ENCODE results near the gene TRIP13.

The TRIP13 gene

GRCh38 chr5:878125-878524 is 14.6 kb upstream of the TRIP13 start:
- TF ChIP-seq FOXP2 (optimal IDR thresholded peaks at IDR 0.05; ENCODE audit: borderline replicate concordance, extremely low read depth, extremely low read length, insufficient read depth): no peak
- TF ChIP-seq POLR2AphosphoS5 (IDR thresholded peaks at IDR 0.05; ENCODE audit: low read depth, low read length): no peak
- no peak for TF ChIP-seq SIN3A (IDR thresholded peaks at IDR 0.05; ENCODE audit: borderline replicate concordance, insufficient read depth, low read length)
- TF ChIP-seq REST (IDR thresholded peaks at IDR 0.05; ENCODE audit: insufficient read depth in 1 of 2, low read depth in 2 of 2, low read length in 2 of 2): no peak
- TF ChIP-seq TAF1 (IDR thresholded peaks at IDR 0.05; ENCODE audit: borderline replicate concordance, insufficient read depth, low read length): no peak

GRCh38 chr5:880816-881550 is 11.7 kb upstream of the TRIP13 start:
- TF ChIP-seq POLR2AphosphoS5 (IDR thresholded peaks at IDR 0.05; ENCODE audit: low read depth, low read length) (no peak), REST (IDR thresholded peaks at IDR 0.05; ENCODE audit: insufficient read depth in 1 of 2, low read depth in 2 of 2, low read length in 2 of 2) (no peak), FOXP2 (optimal IDR thresholded peaks at IDR 0.05; ENCODE audit: borderline replicate concordance, extremely low read depth, extremely low read length, insufficient read depth) (no peak), SIN3A (IDR thresholded peaks at IDR 0.05; ENCODE audit: borderline replicate concordance, insufficient read depth, low read length) (no peak), TAF1 (IDR thresholded peaks at IDR 0.05; ENCODE audit: borderline replicate concordance, insufficient read depth, low read length) (no peak)

- TF ChIP-seq REST (IDR thresholded peaks at IDR 0.05; ENCODE audit: insufficient read depth in 1 of 2, low read depth in 2 of 2, low read length in 2 of 2) (no peak), FOXP2 (optimal IDR thresholded peaks at IDR 0.05; ENCODE audit: borderline replicate concordance, extremely low read depth, extremely low read length, insufficient read depth) (no peak), SIN3A (IDR thresholded peaks at IDR 0.05; ENCODE audit: borderline replicate concordance, insufficient read depth, low read length) (no peak), POLR2AphosphoS5 (IDR thresholded peaks at IDR 0.05; ENCODE audit: low read depth, low read length) (no peak), TAF1 (IDR thresholded peaks at IDR 0.05; ENCODE audit: borderline replicate concordance, insufficient read depth, low read length) (no peak)
Observed at GRCh38 chr5:881551-881935, 11.1 kb upstream of the TRIP13 start.

GRCh38 chr5:882253-883183 is 10.2 kb upstream of the TRIP13 start:
- TF ChIP-seq REST (IDR thresholded peaks at IDR 0.05; ENCODE audit: insufficient read depth in 1 of 2, low read depth in 2 of 2, low read length in 2 of 2): no peak
- no peak for TF ChIP-seq SIN3A (IDR thresholded peaks at IDR 0.05; ENCODE audit: borderline replicate concordance, insufficient read depth, low read length)
- no peak for TF ChIP-seq FOXP2 (optimal IDR thresholded peaks at IDR 0.05; ENCODE audit: borderline replicate concordance, extremely low read depth, extremely low read length, insufficient read depth)

All from PFSK-1 (cell line).